GM12873 (cell line): ENCODE results near the gene MTNR1A.

Experiments
- TF ChIP-seq, protein P1 (sequence below): IDR thresholded peaks from 2 replicates; pipeline ENCODE4 v1.5.1; 2012; ENCODE audit warnings: low read depth, mild to moderate bottlenecking, moderate library complexity, low read length, control low read depth; ENCODE audit not compliant: insufficient read depth; ENCODE audit errors: missing control alignments

MTNR1A gene

DNA sequence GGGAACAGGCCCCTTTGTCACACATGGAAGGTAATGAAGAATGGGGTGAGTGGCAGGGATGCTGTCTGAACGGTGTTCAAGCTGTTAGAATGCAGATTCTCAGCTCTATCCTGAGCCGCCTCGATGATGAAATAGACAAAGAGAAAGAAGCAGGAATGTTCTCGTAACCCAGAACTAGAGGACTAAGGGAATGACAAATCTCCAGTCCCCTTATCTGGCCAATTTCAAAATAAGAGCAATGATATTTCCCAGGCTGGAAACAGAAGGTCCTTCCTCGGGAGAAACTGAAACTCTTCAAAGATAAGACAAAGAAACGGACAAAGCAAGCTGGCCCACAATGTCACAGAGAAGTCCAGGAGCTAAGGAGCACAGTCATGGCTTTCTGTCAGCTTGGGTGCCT is 29.5 kb upstream of the MTNR1A start:
- TF ChIP-seq, protein P1, sequence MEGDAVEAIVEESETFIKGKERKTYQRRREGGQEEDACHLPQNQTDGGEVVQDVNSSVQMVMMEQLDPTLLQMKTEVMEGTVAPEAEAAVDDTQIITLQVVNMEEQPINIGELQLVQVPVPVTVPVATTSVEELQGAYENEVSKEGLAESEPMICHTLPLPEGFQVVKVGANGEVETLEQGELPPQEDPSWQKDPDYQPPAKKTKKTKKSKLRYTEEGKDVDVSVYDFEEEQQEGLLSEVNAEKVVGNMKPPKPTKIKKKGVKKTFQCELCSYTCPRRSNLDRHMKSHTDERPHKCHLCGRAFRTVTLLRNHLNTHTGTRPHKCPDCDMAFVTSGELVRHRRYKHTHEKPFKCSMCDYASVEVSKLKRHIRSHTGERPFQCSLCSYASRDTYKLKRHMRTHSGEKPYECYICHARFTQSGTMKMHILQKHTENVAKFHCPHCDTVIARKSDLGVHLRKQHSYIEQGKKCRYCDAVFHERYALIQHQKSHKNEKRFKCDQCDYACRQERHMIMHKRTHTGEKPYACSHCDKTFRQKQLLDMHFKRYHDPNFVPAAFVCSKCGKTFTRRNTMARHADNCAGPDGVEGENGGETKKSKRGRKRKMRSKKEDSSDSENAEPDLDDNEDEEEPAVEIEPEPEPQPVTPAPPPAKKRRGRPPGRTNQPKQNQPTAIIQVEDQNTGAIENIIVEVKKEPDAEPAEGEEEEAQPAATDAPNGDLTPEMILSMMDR, result no peak

DNA sequence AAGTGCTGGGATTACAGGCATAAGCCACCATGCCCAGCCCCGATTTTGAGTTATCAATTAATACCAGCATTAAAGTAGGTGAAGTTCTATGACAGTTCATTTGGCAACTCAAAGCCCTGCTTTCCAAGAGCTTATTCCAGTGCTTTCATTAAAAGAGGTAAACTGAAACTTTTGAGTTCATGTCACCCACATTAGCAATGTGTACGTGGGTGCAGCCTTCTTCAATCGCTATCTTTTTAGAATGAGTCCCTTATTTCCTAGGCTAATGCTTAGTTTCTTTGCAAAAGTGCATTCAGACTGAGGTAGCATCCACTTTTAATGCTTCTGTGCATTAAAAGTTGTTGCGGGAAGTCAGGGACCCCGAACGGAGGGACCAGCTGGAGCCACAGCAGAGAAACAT is 26.1 kb upstream of the MTNR1A start:
- TF ChIP-seq, protein P1, result no peak

DNA sequence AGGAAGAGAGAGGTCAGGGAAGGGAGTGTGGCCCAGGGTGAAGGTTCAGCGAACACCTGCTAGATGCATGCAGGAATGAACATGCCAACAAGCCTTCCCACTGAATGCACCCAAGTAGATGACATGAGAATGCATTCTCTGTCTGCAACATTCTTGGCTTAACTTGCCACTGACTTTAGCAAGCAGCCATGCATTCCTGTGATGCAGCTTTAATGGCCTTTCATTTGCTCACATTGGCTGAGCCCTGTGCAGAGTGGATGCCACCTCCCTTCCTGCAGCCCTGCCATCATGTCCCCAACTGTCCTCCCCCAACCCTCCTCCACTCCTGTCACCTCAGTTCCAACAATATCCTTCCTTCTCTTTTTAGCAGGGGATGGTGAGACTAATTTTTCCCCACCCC is 25.3 kb upstream of the MTNR1A start:
- TF ChIP-seq, protein P1, result no peak

DNA sequence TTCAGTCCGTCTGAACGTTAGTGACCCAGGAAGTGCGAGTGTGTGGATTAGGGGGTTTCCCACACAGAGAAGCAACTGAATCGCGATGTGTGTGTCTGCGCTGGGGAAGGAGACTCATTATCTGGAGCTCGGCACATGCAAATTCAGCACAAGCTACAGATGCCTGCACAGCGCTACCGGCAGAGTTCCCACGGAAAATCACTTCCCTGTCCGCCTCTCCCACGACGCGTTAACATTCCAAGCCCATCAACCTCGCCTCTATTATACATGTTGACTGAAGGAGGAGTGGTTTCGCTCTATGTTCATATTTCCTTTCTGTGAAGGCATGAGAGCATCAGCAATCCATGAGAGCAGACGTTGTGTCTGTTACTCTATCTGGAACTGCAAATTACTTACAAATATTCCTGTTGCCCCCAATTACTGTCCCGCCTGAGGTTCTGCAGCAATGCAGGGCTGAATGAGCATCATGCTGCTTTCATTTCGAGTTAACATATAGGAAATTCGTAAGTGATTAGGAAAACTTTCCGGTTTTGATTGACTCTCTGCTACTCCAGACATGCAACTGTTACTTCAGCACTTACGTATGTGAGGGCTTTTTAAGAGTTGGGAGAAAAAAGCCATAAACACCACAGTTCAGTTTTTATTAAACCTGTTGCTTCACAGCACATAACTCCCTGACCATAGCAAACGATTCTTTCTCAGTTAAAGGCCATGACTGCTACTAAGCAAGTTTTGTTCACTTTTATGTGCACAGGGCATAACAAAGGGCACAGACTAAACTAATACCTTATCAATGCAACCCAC is 15.0 kb upstream of the MTNR1A start:
- TF ChIP-seq, protein P1, result no peak

DNA sequence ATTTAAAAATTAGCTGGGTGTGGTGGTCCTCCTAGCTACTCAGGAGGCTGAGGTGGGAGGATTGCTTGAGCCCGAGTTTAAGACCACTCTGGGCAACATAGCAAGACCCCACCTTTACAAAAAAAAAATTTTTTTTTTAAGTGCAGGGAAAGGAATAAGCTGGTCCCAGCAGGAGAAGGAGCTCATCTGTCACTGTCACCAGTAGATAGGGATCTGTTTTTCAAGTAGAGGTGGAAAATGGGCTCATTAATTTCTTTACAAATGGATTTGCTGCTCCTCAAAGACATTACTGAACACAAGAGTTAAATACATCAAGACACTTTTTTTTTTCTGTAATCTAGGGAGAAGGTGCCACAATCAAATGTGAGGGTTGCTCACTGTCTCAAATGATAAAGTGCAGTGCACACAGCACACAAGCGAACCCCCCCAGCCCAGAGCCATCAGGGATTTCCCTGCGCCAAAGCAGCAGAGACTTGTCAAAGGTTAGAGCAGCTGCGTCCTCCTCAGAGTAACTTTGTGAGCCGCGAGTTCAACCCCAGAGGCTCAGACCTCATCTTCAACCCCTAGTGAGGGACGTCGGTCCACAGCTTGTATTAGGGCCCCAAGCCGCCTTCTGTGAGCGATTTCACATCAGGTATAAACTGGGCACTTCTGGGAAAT is 14.3 kb upstream of the MTNR1A start:
- TF ChIP-seq, protein P1, result no peak

DNA sequence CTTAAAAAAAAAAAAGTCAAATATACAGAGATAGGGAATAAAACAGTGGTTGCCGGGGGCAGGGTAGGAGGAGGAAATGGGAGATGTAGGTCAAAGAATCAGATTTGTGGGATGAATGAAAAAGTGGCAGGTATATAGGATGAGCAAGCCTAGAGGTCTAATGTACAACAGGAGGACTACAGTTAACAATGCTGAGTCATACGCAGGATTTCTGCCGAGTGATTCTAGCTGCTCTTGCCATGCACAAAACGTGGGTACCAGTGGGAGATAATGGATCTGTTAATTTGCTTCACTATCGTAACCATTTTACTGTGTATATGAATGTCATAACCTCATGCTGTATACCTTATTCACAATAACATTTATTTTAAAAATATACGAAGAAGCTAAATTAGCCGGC is 10.7 kb upstream of the MTNR1A start:
- TF ChIP-seq, protein P1, result no peak

DNA sequence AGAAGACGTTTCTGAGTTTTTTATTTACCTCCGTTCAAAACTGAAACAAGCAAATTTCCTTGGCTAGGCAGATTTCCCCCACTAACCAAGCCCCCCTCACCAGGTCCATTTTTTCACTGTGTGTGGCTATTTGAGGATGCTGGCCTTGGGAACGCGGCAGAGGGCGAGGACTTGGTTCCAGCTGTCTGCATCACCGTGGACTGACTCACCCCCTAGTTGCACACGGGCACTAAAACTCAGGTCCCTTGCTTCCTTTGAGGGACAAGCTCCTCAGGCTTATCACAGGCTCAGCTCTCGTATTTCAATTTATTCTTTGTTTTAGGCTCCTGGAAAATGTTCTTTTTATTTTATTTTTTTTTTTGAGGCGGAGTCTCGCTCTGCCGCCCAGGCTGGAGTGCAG is 8.4 kb upstream of the MTNR1A start:
- TF ChIP-seq, protein P1, result no peak
